ENCODE data around the gene SLC22A16. TPM values are rescaled to one million over a fixed set of nuclear protein-coding genes. Genes with fewer than 3 reads are reported as not detected.

Gene SLC22A16
- polyA plus RNA-seq, 1 donor (not counting 4 experiments of a cell fraction or from before 2014, with no cell fraction given): not detected

- FAIRE-seq: no peak
- no peaks in the 10 kb centered on the region for H3K9me3 ChIP-seq (ENCODE audit: control insufficient read depth, low read depth, low read length)
- dilution Hi-C loops (cut with MboI; ENCODE audit: extremely low pct_ligation_motif_present, low sequenced_read_pairs): no loop called here
Observed at GRCh38 chr6:110421749-110422443, 54.5 kb downstream of the SLC22A16 start.

GRCh38 chr6:110419028-110419739, 57.2 kb downstream of the SLC22A16 start:
- no peaks in the 10 kb centered on the region for H3K9me3 ChIP-seq (ENCODE audit: control insufficient read depth, low read depth, low read length)
- H3K27me3 ChIP-seq (ENCODE audit: control insufficient read depth, extremely low read depth, insufficient read depth, low read length): peaks cover 11% of the 10 kb centered on the region
- H2AFZ ChIP-seq (ENCODE audit: control insufficient read depth, low read length): no peak overlapping the region
- dilution Hi-C loops (cut with MboI; ENCODE audit: extremely low pct_ligation_motif_present, low sequenced_read_pairs): no loop called here
- TF ChIP-seq CTCF (optimal IDR thresholded peaks at IDR 0.05 in 1 of 3, IDR thresholded peaks at IDR 0.05 in 1 of 3, conservative IDR thresholded peaks at IDR 0.05 in 1 of 3; ENCODE audit: extremely low read depth in 1 of 3, insufficient read depth in 2 of 3, low read length in 3 of 3) (no peak), EZH2 (IDR thresholded peaks at IDR 0.05; ENCODE audit: low read length) (no peak)
- no peak overlapping the region for H3K4me3 ChIP-seq (ENCODE audit: control insufficient read depth in 2 of 3, extremely low read depth in 1 of 3, insufficient read depth in 2 of 3, low read depth in 1 of 3, low read length in 3 of 3)
- no peak overlapping the region for H3K4me2 ChIP-seq (ENCODE audit: control insufficient read depth, extremely low read depth, insufficient read depth, low read depth, low read length)
- FAIRE-seq (no peak), DNase-seq (ENCODE audit: low read depth, low spot score) (no peak)
- no peak overlapping the region for H3K27ac ChIP-seq (ENCODE audit: control insufficient read depth, insufficient read depth, low read length)
- no peak overlapping the region for H3K9ac ChIP-seq (ENCODE audit: control insufficient read depth, extremely low read depth, insufficient read depth, low read length)
- no peaks in the 10 kb centered on the region for H3K9me1 ChIP-seq (ENCODE audit: control insufficient read depth, extremely low read depth, insufficient read depth, low read length)
- no peaks in the 10 kb centered on the region for H3K36me3 ChIP-seq (ENCODE audit: control insufficient read depth in 2 of 2, extremely low read depth in 1 of 2, insufficient read depth in 2 of 2, low read length in 2 of 2)
- H3K4me1 ChIP-seq (ENCODE audit: control insufficient read depth, extremely low read depth, insufficient read depth, low read length): peaks cover 3% of the 10 kb centered on the region
- no peaks in the 10 kb centered on the region for H3K79me2 ChIP-seq (ENCODE audit: control insufficient read depth, insufficient read depth, low read length)
- H4K20me1 ChIP-seq (ENCODE audit: control insufficient read depth, extremely low read depth, insufficient read depth, low read length): no peaks in the 10 kb centered on the region

More at GRCh38 chr6:110421749-110422443, 54.5 kb downstream of the SLC22A16 start:
- Histone ChIP-seq H2AFZ (ENCODE audit: control insufficient read depth, low read length) (no peak overlapping the region), H3K27ac (ENCODE audit: control insufficient read depth, insufficient read depth, low read length) (no peak overlapping the region), H3K4me2 (ENCODE audit: control insufficient read depth, extremely low read depth, insufficient read depth, low read depth, low read length) (no peak overlapping the region), H3K4me3 (ENCODE audit: control insufficient read depth in 2 of 3, extremely low read depth in 1 of 3, insufficient read depth in 2 of 3, low read depth in 1 of 3, low read length in 3 of 3) (no peak overlapping the region), H3K36me3 (ENCODE audit: control insufficient read depth in 2 of 2, extremely low read depth in 1 of 2, insufficient read depth in 2 of 2, low read length in 2 of 2) (no peaks in the 10 kb centered on the region), H3K9me1 (ENCODE audit: control insufficient read depth, extremely low read depth, insufficient read depth, low read length) (no peaks in the 10 kb centered on the region), H4K20me1 (ENCODE audit: control insufficient read depth, extremely low read depth, insufficient read depth, low read length) (no peaks in the 10 kb centered on the region), H3K79me2 (ENCODE audit: control insufficient read depth, insufficient read depth, low read length) (no peaks in the 10 kb centered on the region), H3K4me1 (ENCODE audit: control insufficient read depth, extremely low read depth, insufficient read depth, low read length) (no peaks in the 10 kb centered on the region), H3K27me3 (ENCODE audit: control insufficient read depth, extremely low read depth, insufficient read depth, low read length) (peaks cover 7% of the 10 kb centered on the region), H3K9ac (ENCODE audit: control insufficient read depth, extremely low read depth, insufficient read depth, low read length) (no peak overlapping the region)
- no peak for DNase-seq (ENCODE audit: low read depth, low spot score)
- no peak for TF ChIP-seq EZH2 (IDR thresholded peaks at IDR 0.05; ENCODE audit: low read length)
- TF ChIP-seq CTCF (optimal IDR thresholded peaks at IDR 0.05 in 1 of 3, IDR thresholded peaks at IDR 0.05 in 1 of 3, conservative IDR thresholded peaks at IDR 0.05 in 1 of 3; ENCODE audit: extremely low read depth in 1 of 3, insufficient read depth in 2 of 3, low read length in 3 of 3): no peak
